ENCODE results near the gene GLIS1. TPM values are rescaled to one million over a fixed set of nuclear protein-coding genes. Genes with fewer than 3 reads are reported as not detected.

Gene GLIS1
- total RNA-seq, 2 donors from 2014 or later, result 0.20 to 0.22 TPM

DNA sequence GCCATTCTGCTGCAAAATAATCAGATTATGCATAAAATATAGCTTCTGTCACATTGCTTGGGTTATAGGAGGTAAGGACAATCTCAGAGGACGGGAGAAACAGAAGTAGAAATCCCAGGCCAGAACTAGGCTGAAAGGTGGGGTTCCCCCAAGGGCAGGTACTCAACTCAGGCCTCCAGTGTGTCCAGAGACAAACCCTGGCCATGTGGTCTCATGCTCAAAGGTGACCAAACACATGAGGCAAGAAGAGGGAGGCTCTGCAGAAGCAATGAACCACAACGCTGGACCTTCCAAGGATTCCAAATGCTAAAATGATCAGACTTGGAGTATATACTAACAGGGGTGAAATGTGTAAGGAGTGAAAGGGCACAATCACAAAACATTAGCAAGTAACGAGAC lies 176.0 kb downstream of the GLIS1 start:
- H3K9me3 ChIP-seq, result peaks cover 0 to 15% of the 10 kb centered on the region in 2 donors
- H3K27me3 ChIP-seq, result no peaks in the 10 kb centered on the region
- H3K4me3 ChIP-seq, result no peak overlapping the region
- no peak for DNase-seq (ENCODE audit: low spot score)
- H3K36me3 ChIP-seq, result no peaks in the 10 kb centered on the region
- H3K27ac ChIP-seq, result no peak overlapping the region
- H3K4me1 ChIP-seq, result no peaks in the 10 kb centered on the region
- TF ChIP-seq, protein P1, sequence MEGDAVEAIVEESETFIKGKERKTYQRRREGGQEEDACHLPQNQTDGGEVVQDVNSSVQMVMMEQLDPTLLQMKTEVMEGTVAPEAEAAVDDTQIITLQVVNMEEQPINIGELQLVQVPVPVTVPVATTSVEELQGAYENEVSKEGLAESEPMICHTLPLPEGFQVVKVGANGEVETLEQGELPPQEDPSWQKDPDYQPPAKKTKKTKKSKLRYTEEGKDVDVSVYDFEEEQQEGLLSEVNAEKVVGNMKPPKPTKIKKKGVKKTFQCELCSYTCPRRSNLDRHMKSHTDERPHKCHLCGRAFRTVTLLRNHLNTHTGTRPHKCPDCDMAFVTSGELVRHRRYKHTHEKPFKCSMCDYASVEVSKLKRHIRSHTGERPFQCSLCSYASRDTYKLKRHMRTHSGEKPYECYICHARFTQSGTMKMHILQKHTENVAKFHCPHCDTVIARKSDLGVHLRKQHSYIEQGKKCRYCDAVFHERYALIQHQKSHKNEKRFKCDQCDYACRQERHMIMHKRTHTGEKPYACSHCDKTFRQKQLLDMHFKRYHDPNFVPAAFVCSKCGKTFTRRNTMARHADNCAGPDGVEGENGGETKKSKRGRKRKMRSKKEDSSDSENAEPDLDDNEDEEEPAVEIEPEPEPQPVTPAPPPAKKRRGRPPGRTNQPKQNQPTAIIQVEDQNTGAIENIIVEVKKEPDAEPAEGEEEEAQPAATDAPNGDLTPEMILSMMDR (IDR thresholded peaks at IDR 0.05), result no peak

DNA sequence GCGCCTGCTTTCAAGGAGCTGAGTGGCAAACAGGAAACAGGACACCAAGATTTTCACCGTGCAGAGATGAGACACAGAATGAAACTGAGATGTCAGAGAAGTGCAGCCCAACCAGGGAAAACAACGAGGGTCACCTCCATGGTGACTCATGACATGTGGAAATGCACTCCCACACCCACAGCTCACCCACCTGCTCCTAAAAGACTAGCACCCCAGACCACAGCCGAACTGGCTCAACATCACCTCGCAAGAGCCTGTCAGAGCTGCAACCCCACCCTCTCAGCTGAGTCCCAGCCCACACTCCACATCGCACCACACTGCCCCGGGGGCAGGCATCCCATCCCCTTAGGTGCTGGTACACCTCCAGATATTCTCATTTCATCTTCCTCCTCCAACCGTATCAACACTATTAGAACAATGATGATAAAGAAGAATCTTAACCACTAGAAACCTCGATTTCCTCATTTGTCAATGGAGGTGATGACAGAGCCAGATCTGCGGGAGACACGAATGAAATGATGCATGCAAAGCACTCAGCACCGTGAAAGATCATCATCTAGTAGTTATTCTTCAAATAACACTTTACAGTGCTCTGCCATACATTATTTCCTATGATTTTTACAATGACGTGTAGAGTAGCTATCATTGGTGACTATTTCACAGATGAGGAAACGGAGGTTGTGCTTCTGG lies 176.5 kb downstream of the GLIS1 start:
- no peak for DNase-seq (ENCODE audit: low spot score)
- Histone ChIP-seq H3K27ac (no peak overlapping the region), H3K9me3 (peaks cover 0 to 11% of the 10 kb centered on the region in 2 donors), H3K4me3 (no peak overlapping the region), H3K36me3 (no peaks in the 10 kb centered on the region), H3K4me1 (no peaks in the 10 kb centered on the region), H3K27me3 (no peaks in the 10 kb centered on the region)
- TF ChIP-seq, protein P1 (IDR thresholded peaks at IDR 0.05), result no peak

DNA sequence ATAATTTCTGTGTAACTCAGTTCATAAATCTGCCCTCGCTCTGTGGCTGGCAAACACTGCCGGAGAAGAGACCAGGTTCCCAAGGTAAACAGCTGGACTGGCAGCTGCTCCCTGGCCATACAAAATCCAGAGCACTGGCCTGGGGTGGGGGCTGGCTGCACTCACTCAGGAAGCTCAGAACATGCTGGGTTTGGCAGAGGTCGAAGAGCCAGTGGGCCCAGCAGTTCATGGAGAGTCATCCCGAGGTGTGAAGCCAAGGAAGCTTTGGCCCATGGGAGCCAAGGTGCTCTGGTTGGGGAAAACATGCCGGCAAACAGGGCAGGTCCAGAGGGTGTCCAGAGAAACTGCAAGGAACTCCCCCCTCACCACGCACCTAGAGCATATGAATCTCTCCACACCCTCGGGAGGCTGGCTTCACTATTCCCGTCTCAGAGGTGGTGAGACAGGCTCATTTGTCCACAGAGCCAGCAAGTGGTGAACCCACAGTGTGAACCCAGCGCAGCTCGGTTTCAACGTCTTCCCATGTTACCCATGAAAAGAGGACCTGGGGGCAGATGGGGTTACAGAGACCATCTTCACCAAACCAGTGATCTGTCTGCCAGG lies 177.4 kb downstream of the GLIS1 start:
- H3K4me1 ChIP-seq, result no peaks in the 10 kb centered on the region
- no peak overlapping the region for H3K4me3 ChIP-seq
- TF ChIP-seq, protein P1 (IDR thresholded peaks at IDR 0.05), result no peak
- no peak overlapping the region for H3K27ac ChIP-seq
- no peaks in the 10 kb centered on the region for H3K27me3 ChIP-seq
- no peaks in the 10 kb centered on the region for H3K36me3 ChIP-seq
- DNase-seq (ENCODE audit: low spot score), result no peak
- peaks cover 0 to 4% of the 10 kb centered on the region in 2 donors for H3K9me3 ChIP-seq

DNA sequence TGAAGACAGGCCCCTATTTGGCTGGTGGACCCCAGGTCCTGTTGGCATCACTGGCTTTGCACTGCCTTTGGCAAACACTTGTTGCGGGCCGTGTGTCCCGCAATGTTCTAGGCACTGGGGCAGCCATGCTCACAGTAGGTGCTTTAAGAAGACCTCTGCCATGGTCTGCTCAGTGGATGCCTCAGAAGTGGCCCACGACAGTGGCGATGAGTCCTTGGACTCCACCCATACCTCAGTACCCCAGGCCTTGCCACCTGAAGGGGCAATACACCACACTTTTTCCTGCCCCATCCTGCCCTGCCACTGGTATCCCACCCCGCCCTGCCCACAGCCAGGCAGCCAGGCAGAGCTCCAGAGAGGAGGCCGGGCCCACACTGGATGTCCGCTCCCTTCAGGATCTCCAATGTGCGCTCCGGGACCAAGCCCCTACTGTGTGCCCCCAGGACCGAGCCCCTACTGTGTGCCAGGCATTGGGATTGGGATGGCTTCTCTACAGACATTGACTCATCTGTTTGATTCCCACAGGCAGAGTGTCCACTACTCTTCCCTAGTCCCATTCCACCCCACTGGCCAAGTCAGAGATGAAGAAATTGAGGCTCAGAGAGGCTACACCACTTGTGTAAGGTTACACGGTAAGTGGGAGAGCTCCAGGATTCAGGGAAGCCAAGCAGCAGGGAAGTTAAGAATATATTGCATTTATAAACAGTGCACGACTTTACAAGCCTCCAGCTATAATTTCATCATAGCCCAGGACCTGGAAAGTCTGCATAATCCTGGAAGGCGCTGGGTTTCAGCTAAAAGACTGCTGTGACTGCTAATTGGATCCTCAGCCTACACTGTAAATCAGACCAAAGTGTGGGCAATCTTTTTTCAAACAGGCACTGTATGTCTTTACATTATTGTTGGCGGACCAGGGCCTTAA lies 178.1 kb downstream of the GLIS1 start:
- Histone ChIP-seq H3K4me1 (no peaks in the 10 kb centered on the region), H3K36me3 (no peaks in the 10 kb centered on the region), H3K9me3 (no peaks in the 10 kb centered on the region), H3K4me3 (no peak overlapping the region), H3K27ac (no peak overlapping the region), H3K27me3 (no peaks in the 10 kb centered on the region)
- TF ChIP-seq, protein P1 (IDR thresholded peaks at IDR 0.05), result no peak
- no peak for DNase-seq (ENCODE audit: low spot score)

DNA sequence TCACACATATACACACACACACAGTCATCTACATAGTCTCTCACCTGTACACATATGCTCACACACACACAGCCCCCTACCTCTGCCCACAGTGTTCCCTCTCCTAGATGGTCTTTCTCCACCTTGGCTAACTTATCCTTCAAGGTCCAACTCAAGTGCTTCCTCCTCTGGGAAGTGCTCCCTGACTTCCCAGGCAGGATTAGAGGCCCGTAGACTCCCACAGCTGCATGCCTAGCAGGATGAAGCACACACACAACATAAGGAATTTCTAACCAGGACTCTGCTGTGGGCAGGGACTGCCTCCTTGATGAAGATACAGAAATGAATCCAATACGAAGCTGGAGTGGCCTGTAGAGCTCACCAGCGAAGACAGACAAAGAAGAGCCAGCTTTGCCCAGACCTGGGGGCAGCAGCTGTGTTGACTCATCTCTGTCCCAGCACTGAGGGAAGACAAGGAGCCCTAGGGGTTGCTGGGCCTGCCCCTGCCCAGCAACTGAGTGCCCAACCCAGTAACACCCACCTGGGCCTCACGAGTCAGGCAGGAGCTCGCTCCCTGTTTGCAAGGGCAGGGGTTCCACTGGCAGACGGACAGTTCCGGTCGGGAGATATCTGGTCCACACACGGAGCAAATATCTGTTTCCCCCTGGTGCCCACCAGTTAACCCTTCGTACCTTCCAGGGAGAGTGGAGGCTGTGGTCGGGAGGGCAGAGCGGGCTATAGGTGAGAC lies 178.9 kb downstream of the GLIS1 start:
- no peaks in the 10 kb centered on the region for H3K36me3 ChIP-seq
- no peaks in the 10 kb centered on the region for H3K9me3 ChIP-seq
- TF ChIP-seq, protein P1 (IDR thresholded peaks at IDR 0.05), result no peak
- H3K4me1 ChIP-seq, result no peaks in the 10 kb centered on the region
- no peaks in the 10 kb centered on the region for H3K27me3 ChIP-seq
- H3K4me3 ChIP-seq, result no peak overlapping the region
- H3K27ac ChIP-seq, result no peak overlapping the region
- no peak for DNase-seq (ENCODE audit: low spot score)
